OCI-M2 (cell line): ENCODE results near the gene NXN.
A peak's percentile ranks its signal among the peaks of the same experiment; 100 is the strongest.

ENCODE experiments used
- DNase-seq: peaks from one replicate; lab custom pipeline; 2025; ENCODE audit not compliant: unreplicated experiment; lab: John Stamatoyannopoulos, UW

Gene NXN

GRCh38 chr17:979539-980405, at the start of gene NXN:
NXN (minus strand) TSS chr17:979776.
- peak; percentile 19 for DNase-seq

GRCh38 chr17:1027044-1027443, 47.5 kb upstream of the NXN start:
- no peak for DNase-seq

GRCh38 chr17:1026599-1026975, 47.0 kb upstream of the NXN start:
- DNase-seq, result no peak

- no peak for DNase-seq
These were observed 46.4 kb upstream of the NXN start for GRCh38 chr17:1025733-1026598.

- DNase-seq, result no peak
These were observed 44.5 kb upstream of the NXN start for GRCh38 chr17:1024076-1024475.

- no peak for DNase-seq
These were observed 42.9 kb upstream of the NXN start for GRCh38 chr17:1022278-1023024.

GRCh38 chr17:1021147-1021546, 41.6 kb upstream of the NXN start:
- DNase-seq, result no peak

GRCh38 chr17:1019451-1019850, 39.9 kb upstream of the NXN start:
- no peak for DNase-seq

GRCh38 chr17:1018547-1018946, 39.0 kb upstream of the NXN start:
- DNase-seq, result no peak

- DNase-seq, result no peak
These were observed 34.1 kb upstream of the NXN start for GRCh38 chr17:1013729-1014090.

- no peak for DNase-seq
These were observed 33.5 kb upstream of the NXN start for GRCh38 chr17:1012823-1013728.

GRCh38 chr17:1011760-1012735, 32.5 kb upstream of the NXN start:
- DNase-seq, result no peak

- DNase-seq, result no peak
These were observed 31.6 kb upstream of the NXN start for GRCh38 chr17:1011138-1011537.

- DNase-seq, result no peak
These were observed 31.0 kb upstream of the NXN start for GRCh38 chr17:1010586-1010985.

- no peak for DNase-seq
These were observed 30.5 kb upstream of the NXN start for GRCh38 chr17:1010086-1010450.

- DNase-seq, result no peak
These were observed 29.9 kb upstream of the NXN start for GRCh38 chr17:1009229-1010085.

- DNase-seq, result no peak
These were observed 28.6 kb upstream of the NXN start for GRCh38 chr17:1008008-1008761.
